Psoas muscle (tissue), 8 donors: Measurements from ENCODE around the gene ARMH1. TPM values are rescaled to one million over a fixed set of nuclear protein-coding genes. Genes with fewer than 3 reads are reported as not detected.
"Not testable (repeated sequence)": the region's sequence is repeated elsewhere in the genome, so short reads cannot be mapped to it uniquely, and the experiment has no call there.

Experiments
- ATAC-seq, 4 donors: fragments of 200-7000 bp; cut with Tn5 transposase; one replicate each; pipeline ENCODE4 v1.9.1; 2020; ENCODE audit warnings: moderate library complexity in 3 of 4, mild to moderate bottlenecking in 2 of 4
- DNase-seq, 2 donors: peaks; one replicate each; pipeline ENCODE4 v3.0.0-alpha.2; 2020
- H3K27ac ChIP-seq: fragments of 200-600 bp; one replicate; pipeline ENCODE4 v1.8.0; 2022
- H3K27me3 ChIP-seq, 3 donors: fragments of 200-600 bp in 1 of 3; one replicate each; pipeline versions ENCODE4 v1.6.1 to v1.8.0; 2013 to 2022; ENCODE audit warnings: low read length in 2 of 3, mild to moderate bottlenecking in 2 of 3, moderate library complexity in 1 of 3; ENCODE audit not compliant: insufficient read depth in 3 of 3
- H3K36me3 ChIP-seq, 2 donors: fragments of 200-600 bp in 1 of 2; one replicate each; pipeline versions ENCODE4 v1.6.1 to v1.8.0; 2013 to 2022; ENCODE audit warnings: low read depth in 1 of 2, mild to moderate bottlenecking in 1 of 2, moderate library complexity in 1 of 2; ENCODE audit not compliant: insufficient read depth in 1 of 2
- H3K4me1 ChIP-seq: fragments of 200-600 bp; one replicate; pipeline ENCODE4 v1.8.0; 2022
- H3K4me3 ChIP-seq: fragments of 200-600 bp; one replicate; pipeline ENCODE4 v1.8.0; 2022; ENCODE audit warnings: mild to moderate bottlenecking
- H3K9me3 ChIP-seq: fragments of 200-600 bp; one replicate; pipeline ENCODE4 v1.8.0; 2022
- WGBS, 3 donors: extraction: QIAGEN DNeasy Blood & Tissue Kit; methylation state at CpG; one replicate each; pipeline versions ENCODE4 v1.1.6 to v1.1.7; 2013; 5-methylcytosine and 5-hydroxymethylcytosine counted together
- intact Hi-C, 2 donors: fragments of 100-400 bp; cut with DNase I; formaldehyde crosslinking; loops; one replicate each; pipeline versions ENCODE4 v1.11.0 to v1.14.2; 2022
- polyA plus RNA-seq, 3 donors: library from polyadenylated mRNA; stranded (reverse); fragments of 200-250 nt; gene quantifications; one replicate each; pipeline ENCODE4 v1.2.3, GENCODE V29; 2013
- total RNA-seq, 4 donors: library from RNA; stranded (reverse); fragmentation: NEBNext Ultra II Directional in 2 of 4; extraction: Animal tissue kit (Norgen Biotek cat#: 25700) in 2 of 4; gene quantifications; one replicate each; pipeline versions ENCODE4 v1.2.1 to v1.2.4, GENCODE V29; 2021 to 2023
- TF ChIP-seq, protein P1 (sequence below): fragments of 200-600 bp; IDR thresholded peaks from one replicate; pipeline ENCODE4 v1.8.0; 2022; ENCODE audit warnings: antibody characterized with exemption
- donor health status: healthy with polysubstance abuse.
- donor health status: DM: no; HTN: no; CAD: no; lungs with moderate emphysema.
- donor health status: Bipolar disorder and iron deficiency.
- donor health status: healthy.
- donor health status: DM: yes; HTN: yes; CAD: no.
- donor health status: DM: no; HTN: no; CAD: no.
- donor health status: DM: no; HTN: no; CAD: no.
- donor health status: DM: yes; HTN: yes; CAD: no.

Gene ARMH1
- total and polyA plus RNA-seq, 7 donors = 0.08 to 0.82 (median 0.62) TPM; not detected in 1

DNA sequence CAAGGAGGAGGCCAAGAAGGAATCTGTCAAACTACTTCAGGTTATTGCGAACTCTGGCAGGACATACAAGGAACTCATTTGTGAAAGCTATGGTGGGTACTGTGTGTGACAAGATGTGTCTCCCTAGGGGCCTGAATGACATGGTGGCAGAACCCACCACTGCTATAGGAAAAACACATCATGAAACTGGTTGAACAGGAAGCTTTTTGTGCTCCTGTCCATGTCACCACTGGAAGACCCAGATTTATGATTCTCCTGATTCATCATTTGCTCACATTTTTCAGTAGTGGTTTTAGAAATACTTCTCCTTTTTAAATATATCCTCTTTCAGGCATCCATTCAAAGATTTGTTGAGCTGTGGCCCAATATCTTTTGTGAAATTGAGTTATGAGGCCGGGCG lies 23.6 kb downstream of the ARMH1 start:
- ATAC-seq = no peak
- Histone ChIP-seq H3K4me3 (no peak overlapping the region), H3K27me3 (no peaks in the 10 kb centered on the region), H3K4me1 (no peaks in the 10 kb centered on the region), H3K36me3 (no peaks in the 10 kb centered on the region), H3K9me3 (no peaks in the 10 kb centered on the region), H3K27ac (no peak overlapping the region)
- DNase-seq = no peak
- 93 to 96% (median 95%) methylated on average over 3 of the region's 3 CpGs for WGBS, 3 donors
- intact Hi-C loops = no loop called here
- TF ChIP-seq, protein P1, sequence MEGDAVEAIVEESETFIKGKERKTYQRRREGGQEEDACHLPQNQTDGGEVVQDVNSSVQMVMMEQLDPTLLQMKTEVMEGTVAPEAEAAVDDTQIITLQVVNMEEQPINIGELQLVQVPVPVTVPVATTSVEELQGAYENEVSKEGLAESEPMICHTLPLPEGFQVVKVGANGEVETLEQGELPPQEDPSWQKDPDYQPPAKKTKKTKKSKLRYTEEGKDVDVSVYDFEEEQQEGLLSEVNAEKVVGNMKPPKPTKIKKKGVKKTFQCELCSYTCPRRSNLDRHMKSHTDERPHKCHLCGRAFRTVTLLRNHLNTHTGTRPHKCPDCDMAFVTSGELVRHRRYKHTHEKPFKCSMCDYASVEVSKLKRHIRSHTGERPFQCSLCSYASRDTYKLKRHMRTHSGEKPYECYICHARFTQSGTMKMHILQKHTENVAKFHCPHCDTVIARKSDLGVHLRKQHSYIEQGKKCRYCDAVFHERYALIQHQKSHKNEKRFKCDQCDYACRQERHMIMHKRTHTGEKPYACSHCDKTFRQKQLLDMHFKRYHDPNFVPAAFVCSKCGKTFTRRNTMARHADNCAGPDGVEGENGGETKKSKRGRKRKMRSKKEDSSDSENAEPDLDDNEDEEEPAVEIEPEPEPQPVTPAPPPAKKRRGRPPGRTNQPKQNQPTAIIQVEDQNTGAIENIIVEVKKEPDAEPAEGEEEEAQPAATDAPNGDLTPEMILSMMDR = no peak

DNA sequence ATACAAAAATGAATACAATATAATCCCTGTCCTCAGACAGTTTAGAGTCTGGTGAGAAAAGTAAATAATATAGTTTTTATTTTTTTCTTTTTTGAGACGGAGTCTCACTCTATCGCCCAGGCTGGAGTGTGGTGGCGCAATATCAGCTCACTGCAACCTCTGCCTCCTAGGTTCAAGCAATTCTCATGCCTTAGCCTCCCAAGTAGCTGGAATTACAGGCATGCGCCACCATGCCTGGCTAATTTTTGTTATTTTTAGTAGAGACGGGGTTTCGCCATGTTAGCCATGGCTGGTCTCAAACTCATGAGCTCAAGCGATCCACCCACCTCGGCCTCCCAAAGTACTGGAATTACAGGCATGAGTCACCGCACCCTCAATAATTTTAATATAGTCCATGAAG lies 24.9 kb downstream of the ARMH1 start:
- H3K27me3 ChIP-seq, intact Hi-C loops, H3K9me3 ChIP-seq, DNase-seq, H3K4me1 ChIP-seq, H3K36me3 ChIP-seq, H3K27ac ChIP-seq, H3K4me3 ChIP-seq, ATAC-seq: not testable (repeated sequence)
- WGBS, 3 donors = 89 to 97% (median 92%) methylated on average over 9 of the region's 9 CpGs

DNA sequence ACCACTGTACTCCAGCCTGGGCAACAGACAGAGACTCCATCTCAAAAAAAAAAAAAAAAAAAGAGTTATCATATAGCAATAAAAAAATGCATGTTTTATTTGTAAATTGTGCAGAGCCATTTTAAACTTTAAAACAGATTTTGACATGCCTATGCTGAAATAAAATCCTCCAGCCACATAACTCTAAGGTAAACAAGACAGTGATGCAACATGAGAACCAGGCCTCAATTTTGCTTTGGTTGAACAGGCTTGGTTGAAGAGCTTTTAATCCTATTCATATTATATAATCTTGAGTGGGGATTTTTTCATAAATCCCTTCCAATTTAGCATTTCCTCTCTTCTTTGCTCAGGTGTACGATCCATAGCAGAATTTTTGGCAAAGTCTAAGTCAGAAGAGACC lies 26.1 kb downstream of the ARMH1 start:
- H3K27me3 ChIP-seq = no peaks in the 10 kb centered on the region

DNA sequence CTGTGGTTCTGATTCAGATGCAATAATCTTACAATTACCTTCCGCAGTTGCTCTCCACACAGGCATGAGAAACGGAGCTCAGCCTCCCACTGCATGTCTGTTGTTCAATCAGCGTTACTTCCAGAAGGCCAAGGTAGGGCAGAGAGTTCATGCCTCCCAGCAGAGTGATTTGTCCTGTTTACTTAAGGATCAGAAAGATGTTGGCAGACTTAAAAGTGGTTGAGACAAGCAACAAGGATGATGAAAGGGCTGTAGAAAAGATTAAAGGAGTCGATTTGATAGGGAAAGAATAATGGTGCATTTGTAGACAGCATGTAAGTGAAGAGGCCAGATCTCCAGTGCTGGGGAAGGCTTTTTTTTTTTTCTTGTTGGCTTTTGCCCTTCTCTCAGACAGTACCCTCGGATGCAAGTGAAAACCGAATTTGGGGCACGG lies 26.6 kb downstream of the ARMH1 start:
- DNase-seq (no peak), ATAC-seq (no peak)
- Histone ChIP-seq H3K9me3 (no peaks in the 10 kb centered on the region), H3K27me3 (no peaks in the 10 kb centered on the region), H3K4me3 (no peak overlapping the region), H3K36me3 (no peaks in the 10 kb centered on the region), H3K27ac (no peak overlapping the region), H3K4me1 (no peaks in the 10 kb centered on the region)
- 76 to 80% (median 78%) methylated on average over 7 of the region's 7 CpGs for WGBS, 3 donors
- TF ChIP-seq, protein P1 = no peak
- intact Hi-C loops = no loop called here

More for the DNA sequence above, 26.1 kb downstream of the ARMH1 start:
- no peak for ATAC-seq
- TF ChIP-seq, protein P1 = no peak
- intact Hi-C loops = no loop called here
- DNase-seq = no peak
- Histone ChIP-seq H3K4me1 (no peaks in the 10 kb centered on the region), H3K27ac (no peak overlapping the region), H3K4me3 (no peak overlapping the region), H3K36me3 (no peaks in the 10 kb centered on the region), H3K9me3 (no peaks in the 10 kb centered on the region)
- WGBS, 3 donors = 71 to 83% (median 79%) methylated on average over 1 of the region's 1 CpG

DNA sequence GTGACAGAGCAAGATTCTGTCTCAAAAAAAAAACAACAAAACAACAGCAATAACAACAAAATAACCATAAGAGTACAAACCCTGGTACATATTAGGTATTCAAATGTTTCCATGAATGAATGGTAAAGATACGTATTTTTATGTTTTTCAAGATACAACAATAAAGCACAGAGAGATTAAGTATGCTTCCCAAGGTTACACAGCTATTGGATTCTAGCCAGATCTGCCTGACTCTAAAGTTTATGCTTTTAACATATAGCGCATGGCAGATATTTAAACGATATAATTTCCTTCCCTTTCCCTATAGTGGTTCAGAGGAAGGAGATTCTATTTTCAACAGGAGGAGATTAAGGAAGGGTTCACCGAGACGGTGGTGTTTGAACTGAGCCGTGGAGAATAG lies 31.0 kb downstream of the ARMH1 start:
- H3K27ac ChIP-seq = no peak overlapping the region
- intact Hi-C loops = no loop called here
- DNase-seq (no peak), ATAC-seq (no peak)
- TF ChIP-seq, protein P1 = no peak
- WGBS, 3 donors = 60 to 69% (median 65%) methylated on average over 6 of the region's 6 CpGs
- H3K4me3 ChIP-seq = no peak overlapping the region
- no peaks in the 10 kb centered on the region for H3K36me3 ChIP-seq
- H3K9me3 ChIP-seq = no peaks in the 10 kb centered on the region
- H3K4me1 ChIP-seq = no peaks in the 10 kb centered on the region
- H3K27me3 ChIP-seq = peaks cover 0 to 3% (median 2%) of the 10 kb centered on the region in 3 donors
